ENCODE measurements around the gene HSD11B2.

Gene HSD11B2

DNA sequence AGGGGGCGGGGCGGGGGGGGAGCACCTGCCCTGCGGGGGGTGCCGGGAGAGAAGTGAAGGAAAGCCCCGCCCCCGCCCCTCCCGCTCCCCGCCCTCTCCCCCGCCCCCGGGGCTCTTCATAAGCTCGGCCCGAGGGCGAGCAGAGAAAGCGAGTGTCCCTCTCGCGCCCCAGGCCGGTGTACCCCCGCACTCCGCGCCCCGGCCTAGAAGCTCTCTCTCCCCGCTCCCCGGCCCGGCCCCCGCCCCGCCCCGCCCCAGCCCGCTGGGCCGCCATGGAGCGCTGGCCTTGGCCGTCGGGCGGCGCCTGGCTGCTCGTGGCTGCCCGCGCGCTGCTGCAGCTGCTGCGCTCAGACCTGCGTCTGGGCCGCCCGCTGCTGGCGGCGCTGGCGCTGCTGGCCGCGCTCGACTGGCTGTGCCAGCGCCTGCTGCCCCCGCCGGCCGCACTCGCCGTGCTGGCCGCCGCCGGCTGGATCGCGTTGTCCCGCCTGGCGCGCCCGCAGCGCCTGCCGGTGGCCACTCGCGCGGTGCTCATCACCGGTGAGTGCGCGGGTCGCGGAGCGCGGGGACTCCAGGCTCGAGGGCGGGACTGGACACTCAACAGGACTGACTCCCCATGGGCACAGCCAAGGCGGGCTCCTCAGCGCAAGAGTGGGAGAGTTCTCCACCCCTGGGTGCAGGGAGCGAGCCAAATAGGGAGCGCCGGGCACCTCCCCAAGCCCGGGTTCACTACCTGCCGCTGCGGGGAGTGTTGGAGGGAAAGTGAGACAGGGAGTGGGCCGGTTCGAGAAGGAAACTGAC lies at the start of gene HSD11B2:
Gene HSD11B2 (plus strand): TSS at position 145 of the 798 bp plus-strand sequence. CDS start 128 bp downstream, at position 273.
- peak; percentile 36 for DNase-seq

DNA sequence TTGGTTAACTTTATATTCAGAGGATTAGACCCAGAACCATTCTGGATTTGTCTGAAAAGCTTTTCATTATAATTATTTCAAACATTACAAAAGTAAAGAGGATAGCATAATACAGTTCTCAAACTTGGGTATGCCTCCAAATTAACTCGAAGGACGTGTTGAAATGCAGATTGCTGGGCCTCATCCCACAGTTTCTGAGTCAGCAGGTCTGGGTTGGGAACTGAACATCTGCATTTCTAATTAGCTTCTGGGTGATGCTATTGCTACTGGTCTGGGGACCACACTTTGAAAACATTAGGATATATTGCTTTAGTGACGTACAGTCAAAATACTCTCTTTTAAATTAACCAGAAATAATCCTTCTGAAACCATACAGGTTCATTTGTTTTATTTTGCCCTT lies 47.6 kb upstream of the HSD11B2 start:
- no peak for DNase-seq

DNA sequence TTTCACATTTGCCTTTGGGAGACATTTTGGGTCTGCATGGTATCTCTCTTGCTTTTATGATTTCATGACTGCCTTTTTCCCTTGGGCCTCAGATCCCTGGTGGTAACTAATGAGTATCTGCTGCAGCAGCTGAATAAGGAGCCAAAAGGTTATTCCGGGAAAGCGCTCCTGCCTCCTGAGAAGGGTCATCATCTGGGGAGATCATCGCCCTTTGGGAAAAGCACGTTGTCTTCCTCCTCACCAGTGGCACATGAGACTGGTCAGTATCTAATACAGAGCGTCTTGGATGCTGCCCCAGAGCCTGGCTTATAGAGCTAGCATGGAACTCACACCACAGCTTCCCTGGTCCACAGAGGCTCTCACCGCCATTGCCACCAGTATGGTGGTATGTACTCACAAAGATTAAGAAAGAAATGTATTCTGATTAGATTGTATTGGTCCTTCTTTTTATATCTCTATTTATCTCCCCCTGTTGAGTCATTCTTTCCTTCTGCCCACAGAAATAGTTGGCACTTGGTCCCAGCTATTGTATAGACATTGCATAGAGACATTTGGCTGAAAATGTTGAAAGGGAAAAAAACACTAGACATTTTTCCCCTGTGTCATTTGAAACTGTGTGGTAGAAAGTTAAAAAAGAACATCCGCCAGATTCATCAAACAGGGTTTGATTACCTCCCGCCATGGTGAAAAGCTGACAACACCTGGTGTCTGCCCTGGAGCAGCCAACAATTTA lies 46.0 kb upstream of the HSD11B2 start:
- no peak for DNase-seq

GRCh38 chr16:67386861-67387455 lies 44.0 kb upstream of the HSD11B2 start:
- no peak for DNase-seq

- DNase-seq = no peak
Observed at GRCh38 chr16:67387479-67388079, 43.3 kb upstream of the HSD11B2 start.

DNA sequence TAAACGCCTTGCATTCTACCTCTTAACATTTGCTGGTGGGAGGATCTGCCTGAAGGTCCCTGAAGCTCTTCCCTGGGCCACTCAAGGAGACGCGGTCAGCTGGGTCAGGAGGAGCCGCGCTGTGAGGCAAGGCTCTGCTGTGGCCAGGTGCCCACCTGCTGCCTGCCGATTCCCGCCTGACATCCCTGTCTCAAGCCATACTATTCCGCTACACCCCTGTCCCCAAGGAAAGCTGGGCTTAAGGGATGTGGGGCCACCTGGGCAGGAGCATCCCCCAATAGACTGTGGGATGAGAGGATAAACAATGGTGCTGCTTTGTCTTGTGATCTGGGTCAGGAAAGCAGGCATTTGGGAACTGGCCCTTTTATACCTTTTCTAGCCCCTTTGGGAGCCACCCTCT lies 42.7 kb upstream of the HSD11B2 start:
- DNase-seq = no peak

- DNase-seq = no peak
Observed at GRCh38 chr16:67388591-67388990, 42.3 kb upstream of the HSD11B2 start.

DNA sequence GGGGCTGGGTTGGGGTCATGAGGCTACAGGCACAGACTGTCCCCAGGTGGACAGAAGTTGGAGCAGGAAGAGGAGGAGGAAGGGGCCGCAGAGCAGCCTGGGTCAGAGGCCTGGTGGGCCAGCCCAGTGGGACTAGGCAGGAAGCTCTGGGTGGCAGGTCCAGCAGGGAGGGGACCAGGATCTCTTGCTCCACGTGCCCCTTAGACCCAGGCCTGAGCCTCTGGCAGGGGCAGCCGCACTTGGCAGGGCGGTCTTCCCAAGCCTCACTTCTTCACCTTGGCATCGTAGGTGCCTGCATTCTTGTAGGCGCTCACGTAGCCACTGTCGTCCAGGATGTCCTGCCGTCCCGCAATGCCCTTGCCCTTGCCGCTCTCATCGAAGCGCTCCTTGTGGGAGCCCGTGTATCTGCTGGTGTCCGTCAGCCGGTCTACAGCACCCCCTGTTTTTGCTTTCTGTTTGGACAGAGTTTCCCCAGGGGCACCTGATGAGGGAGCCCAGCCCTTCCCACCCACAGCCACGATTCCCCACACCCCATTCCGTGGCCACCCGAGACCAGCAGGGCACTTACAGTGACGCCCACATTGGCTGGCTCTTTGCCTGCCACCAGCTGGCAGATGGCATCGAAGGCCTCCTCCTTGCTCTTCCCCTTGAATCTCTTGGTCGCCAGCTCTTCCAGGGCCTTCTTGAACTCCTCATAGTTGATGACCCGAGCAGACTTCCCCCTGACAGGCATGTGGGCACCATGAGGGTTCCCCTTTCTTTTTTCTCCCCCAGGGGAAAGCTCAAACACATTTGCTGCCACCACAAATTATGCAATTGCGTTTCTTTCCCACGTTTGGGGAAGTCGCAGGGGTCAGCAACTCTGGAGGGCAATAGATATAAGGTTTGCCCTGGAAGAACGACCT lies 40.8 kb upstream of the HSD11B2 start:
- no peak for DNase-seq

- no peak for DNase-seq
Observed at GRCh38 chr16:67390816-67391423, 40.0 kb upstream of the HSD11B2 start.

GRCh38 chr16:67391424-67392300 lies 39.3 kb upstream of the HSD11B2 start:
- DNase-seq = no peak

- DNase-seq = no peak
Observed at GRCh38 chr16:67392301-67393059, 38.4 kb upstream of the HSD11B2 start.

DNA sequence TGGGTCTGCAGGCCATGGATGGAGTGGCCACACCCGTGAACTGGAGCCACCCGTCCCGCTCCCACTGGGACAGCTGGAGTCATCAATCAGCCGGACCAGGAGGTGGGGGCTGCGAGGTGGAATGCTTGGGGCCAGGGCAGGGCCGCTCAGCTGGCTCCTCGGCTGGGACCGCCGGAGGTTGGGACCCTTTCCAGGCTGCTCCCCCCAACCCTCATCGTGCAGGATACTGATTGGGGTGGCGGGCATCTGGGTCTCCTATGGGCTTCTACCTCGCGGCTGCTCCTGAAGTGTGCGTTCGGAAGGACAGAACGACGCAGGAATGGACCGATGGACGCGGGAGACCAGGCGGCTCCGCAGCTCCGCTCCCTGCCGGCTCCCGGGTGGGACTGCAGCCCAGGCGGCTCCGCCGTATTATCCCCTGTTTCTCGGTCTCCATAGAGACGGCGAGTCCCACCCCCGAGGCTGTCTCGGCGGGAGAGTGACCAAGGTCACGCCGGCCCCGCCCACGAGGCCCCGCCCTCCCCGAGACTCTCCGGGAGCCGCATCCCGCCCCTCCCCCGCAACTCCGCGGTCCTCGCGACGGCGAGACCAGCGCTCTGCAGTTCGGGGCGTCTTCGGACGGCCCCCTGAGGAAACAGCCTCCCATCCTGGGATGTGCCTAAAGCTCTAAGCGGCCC lies 37.7 kb upstream of the HSD11B2 start, which contains the start of gene TPPP3:
Gene TPPP3 (minus strand): TSS at position 388 of the 677 bp plus-strand sequence. CDS start 2,387 bp downstream, outside the sequence.
- peak; percentile 59 for DNase-seq

- no peak for DNase-seq
Observed at GRCh38 chr16:67393788-67394154, 37.1 kb upstream of the HSD11B2 start.

DNA sequence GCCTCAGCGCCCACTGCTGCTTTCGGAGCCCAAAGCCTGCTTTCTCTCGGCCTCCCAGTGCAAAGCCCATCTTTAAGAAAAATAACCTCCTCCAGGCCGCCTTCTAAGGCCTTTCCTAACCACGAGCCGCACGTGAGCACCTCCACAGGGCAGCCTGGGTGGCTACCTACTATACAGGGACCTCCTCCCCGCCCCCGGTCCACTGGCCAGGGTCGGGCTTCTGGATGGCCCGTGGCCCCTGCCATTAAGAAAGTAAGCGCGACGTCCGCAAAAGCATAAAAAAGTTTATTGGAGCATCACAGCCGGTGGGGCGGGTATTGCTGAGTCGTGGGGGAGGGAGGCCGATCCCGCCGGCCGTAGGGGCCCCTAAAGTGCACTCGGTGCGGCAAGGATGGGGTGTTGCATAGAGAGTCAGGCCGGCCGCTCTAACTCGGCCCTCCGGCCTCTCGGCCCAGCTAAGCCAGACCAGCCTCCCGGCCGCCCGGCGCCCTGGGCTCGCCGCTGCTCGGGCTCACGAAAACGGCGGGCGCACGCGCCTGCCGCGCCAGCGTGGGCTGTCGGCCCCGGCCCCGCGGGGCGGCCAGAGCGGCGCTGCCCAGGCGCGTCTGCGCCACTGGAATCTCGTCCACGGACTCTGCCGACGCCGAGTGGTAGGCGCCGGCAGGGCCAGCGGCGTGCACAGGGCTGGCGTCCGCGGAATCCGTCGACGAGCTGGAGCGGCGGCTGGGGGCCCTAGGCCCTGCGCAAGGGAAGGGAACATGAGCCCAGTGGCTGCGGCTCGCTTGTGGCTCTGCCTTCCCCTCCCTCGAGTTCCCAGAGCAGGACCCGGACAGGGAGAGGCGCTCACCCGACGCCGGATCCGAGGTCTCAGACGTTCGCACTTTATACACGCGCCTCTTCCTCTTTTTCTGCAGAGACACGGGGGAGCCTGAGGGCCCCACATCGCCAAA lies 36.5 kb upstream of the HSD11B2 start:
- DNase-seq = no peak

- DNase-seq = no peak
Observed at GRCh38 chr16:67395105-67395457, 35.8 kb upstream of the HSD11B2 start.

GRCh38 chr16:67395458-67396158 lies 35.3 kb upstream of the HSD11B2 start:
- no peak for DNase-seq

Data from HCEC 1CT (cell line).